DND-41 (cell line): ENCODE data around the gene SQSTM1.

ENCODE experiments used
- CTCF ChIP-seq: IDR thresholded peaks from 2 replicates; pipeline ENCODE4 v1.5.1; 2012; ENCODE audit warnings: borderline replicate concordance, low read length, moderate library complexity, mild to moderate bottlenecking; ENCODE audit not compliant: poor library complexity, severe bottlenecking; ENCODE audit errors: extremely low read depth
- EZH2 ChIP-seq: IDR thresholded peaks from 3 replicates; pipeline ENCODE4 v1.6.1; 2012; ENCODE audit warnings: borderline replicate concordance, low read depth, mild to moderate bottlenecking, moderate library complexity, low read length, inconsistent platforms; ENCODE audit not compliant: severe bottlenecking

GRCh38 chr5:179860301-179860700, 39.6 kb downstream of the SQSTM1 start:
- no peak for TF ChIP-seq CTCF
- TF ChIP-seq EZH2: no peak
